Gastrocnemius medialis (tissue), 4 donors: ENCODE data around the gene B4GAT1.

Experiments used
- POLR2A ChIP-seq, 2 donors: fragments of 450-650 bp; IDR thresholded peaks; one replicate each; pipeline ENCODE4 v1.6.1; 2017; ENCODE audit warnings: antibody characterized with exemption in 2 of 2, mild to moderate bottlenecking in 2 of 2, moderate library complexity in 2 of 2
- TF ChIP-seq, protein P1 (sequence below), 5 experiments: fragments of 450-650 bp in 3 of 5; fragments of 200-600 bp in 2 of 5; sonication (generic) in 2 of 5; IDR thresholded peaks in 4 of 5; conservative IDR thresholded peaks in 1 of 5; 1 replicate in 4 of 5; 2 replicates in 1 of 5; pipeline ENCODE4 v1.5.1; 2016 to 2019; ENCODE audit warnings: antibody characterized with exemption in 5 of 5, mild to moderate bottlenecking in 3 of 5, moderate library complexity in 3 of 5

DNA sequence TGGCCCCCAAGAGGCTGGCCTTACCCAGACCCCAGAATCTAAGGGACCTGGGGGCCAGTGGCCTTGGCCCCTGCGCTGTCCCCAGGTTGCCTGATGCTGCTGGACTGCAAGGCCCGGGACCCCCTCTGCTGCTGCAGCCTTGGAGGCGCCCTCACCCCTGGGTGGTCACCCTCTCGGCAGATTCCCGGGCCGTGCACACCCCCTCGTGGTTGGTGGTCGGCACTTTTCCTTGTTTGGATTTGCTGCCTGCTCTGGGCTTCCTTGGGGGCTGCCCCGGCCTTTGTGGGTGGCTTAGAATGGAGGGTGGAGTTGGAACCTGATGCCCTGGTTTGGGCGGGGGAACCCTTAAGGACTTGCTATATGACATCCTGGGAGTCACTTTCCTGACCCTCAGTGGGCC, 16.5 kb downstream of the B4GAT1 start:
- TF ChIP-seq, protein P1, sequence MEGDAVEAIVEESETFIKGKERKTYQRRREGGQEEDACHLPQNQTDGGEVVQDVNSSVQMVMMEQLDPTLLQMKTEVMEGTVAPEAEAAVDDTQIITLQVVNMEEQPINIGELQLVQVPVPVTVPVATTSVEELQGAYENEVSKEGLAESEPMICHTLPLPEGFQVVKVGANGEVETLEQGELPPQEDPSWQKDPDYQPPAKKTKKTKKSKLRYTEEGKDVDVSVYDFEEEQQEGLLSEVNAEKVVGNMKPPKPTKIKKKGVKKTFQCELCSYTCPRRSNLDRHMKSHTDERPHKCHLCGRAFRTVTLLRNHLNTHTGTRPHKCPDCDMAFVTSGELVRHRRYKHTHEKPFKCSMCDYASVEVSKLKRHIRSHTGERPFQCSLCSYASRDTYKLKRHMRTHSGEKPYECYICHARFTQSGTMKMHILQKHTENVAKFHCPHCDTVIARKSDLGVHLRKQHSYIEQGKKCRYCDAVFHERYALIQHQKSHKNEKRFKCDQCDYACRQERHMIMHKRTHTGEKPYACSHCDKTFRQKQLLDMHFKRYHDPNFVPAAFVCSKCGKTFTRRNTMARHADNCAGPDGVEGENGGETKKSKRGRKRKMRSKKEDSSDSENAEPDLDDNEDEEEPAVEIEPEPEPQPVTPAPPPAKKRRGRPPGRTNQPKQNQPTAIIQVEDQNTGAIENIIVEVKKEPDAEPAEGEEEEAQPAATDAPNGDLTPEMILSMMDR (IDR thresholded peaks at IDR 0.05 in 4 of 5, conservative IDR thresholded peaks at IDR 0.05 in 1 of 5): no peak
- no peak for TF ChIP-seq POLR2A (IDR thresholded peaks at IDR 0.05)
